Activated CD8-positive, alpha-beta T cell treated with anti-CD3 and anti-CD28 coated beads for 36 hours (primary cell): ENCODE measurements around the gene MTG1. TPM values are rescaled to one million over a fixed set of nuclear protein-coding genes. Genes with fewer than 3 reads are reported as not detected.

ENCODE experiments used
- ATAC-seq: fragments of 200-7000 bp; cut with Tn5 transposase; one replicate; pipeline ENCODE4 v1.10.0; 2021; ENCODE audit warnings: mild to moderate bottlenecking, moderate library complexity
- CTCF ChIA-PET: fragments of 350-600 bp; sonication (Branson Sonifier 250); formaldehyde crosslinking; loops from one replicate; lab custom pipeline; 2021; ENCODE audit warnings: antibody characterized with exemption; lab: Charles Lee
- POLR2A ChIA-PET: fragments of 350-600 bp; sonication (Branson Sonifier 250); formaldehyde crosslinking; loops from one replicate; lab custom pipeline; 2021; ENCODE audit warnings: antibody characterized with exemption; lab: Charles Lee
- DNase-seq: peaks from one replicate; pipeline ENCODE4 v3.0.0-alpha.2; 2020
- H3K27ac Mint-ChIP-seq: one replicate; pipeline ENCODE4 v1.8.0; 2021; ENCODE audit warnings: mild to moderate bottlenecking, mixed read lengths
- H3K27me3 Mint-ChIP-seq: one replicate; pipeline ENCODE4 v1.8.0; 2021; ENCODE audit warnings: mixed read lengths
- H3K36me3 Mint-ChIP-seq: one replicate; pipeline ENCODE4 v1.8.0; 2021; ENCODE audit warnings: low read depth, mixed read lengths
- H3K4me1 Mint-ChIP-seq: one replicate; pipeline ENCODE4 v1.8.0; 2021; ENCODE audit warnings: low read depth, mixed read lengths
- H3K4me3 Mint-ChIP-seq: one replicate; pipeline ENCODE4 v1.8.0; 2021; ENCODE audit warnings: mild to moderate bottlenecking, moderate library complexity, mixed read lengths
- H3K9me3 Mint-ChIP-seq: one replicate; pipeline ENCODE4 v1.8.0; 2021; ENCODE audit warnings: mixed read lengths
- intact Hi-C: fragments of 100-400 bp; cut with micrococcal nuclease; formaldehyde crosslinking; loops from one replicate; pipeline ENCODE4 v1.10.0; 2022
- total RNA-seq, 2 experiments: library from RNA; stranded (reverse); gene quantifications; one replicate each; pipeline ENCODE4 v1.2.3, GENCODE V29; 2021
- TF ChIP-seq, protein P1 (sequence below): fragments of 200-600 bp; IDR thresholded peaks from one replicate; pipeline ENCODE4 v1.8.0; 2022; ENCODE audit warnings: antibody characterized with exemption, mild to moderate bottlenecking

MTG1 gene, protein sequence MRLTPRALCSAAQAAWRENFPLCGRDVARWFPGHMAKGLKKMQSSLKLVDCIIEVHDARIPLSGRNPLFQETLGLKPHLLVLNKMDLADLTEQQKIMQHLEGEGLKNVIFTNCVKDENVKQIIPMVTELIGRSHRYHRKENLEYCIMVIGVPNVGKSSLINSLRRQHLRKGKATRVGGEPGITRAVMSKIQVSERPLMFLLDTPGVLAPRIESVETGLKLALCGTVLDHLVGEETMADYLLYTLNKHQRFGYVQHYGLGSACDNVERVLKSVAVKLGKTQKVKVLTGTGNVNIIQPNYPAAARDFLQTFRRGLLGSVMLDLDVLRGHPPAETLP
- 10 to 100 TPM; 45.7 to 48.9 TPM for total RNA-seq

DNA sequence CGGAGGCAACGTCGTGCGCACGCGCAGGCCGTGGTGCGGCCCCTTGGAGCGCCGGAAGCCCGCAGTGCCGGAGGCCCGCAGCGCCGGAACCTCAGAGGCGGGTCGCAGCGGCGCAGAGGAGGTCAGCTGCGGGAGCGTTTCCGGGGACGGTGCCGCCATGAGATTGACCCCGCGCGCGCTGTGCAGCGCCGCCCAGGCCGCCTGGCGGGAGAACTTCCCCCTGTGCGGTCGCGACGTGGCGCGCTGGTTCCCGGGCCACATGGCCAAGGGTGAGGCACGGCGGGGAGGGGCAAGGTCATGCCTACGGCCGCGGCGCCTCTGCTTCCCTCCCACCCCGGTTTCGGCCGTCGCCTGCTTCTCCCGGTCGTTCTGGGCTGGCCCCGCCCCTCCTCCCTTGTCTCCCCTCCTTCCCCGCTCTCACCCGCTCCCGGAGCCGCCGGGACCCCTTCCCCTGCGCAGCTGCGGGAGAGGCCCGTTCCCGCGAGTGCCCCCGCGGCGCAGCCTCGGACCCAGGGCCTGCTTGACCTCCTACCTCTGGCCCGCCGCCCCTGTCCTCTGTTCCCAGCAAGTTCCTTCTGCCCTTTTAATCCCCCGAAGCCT, at the start of gene MTG1:
Gene MTG1, plus strand, starts transcription at position 94 of the 600 bp plus-strand sequence. Its CDS starts 64 bp downstream, at position 158.
- ChIA-PET CTCF (interaction anchor here (1.3 kb wide), 1 partner anchor 65 kb away, joined by 3 read pairs; no protein-coding TSS in a partner anchor), POLR2A (interaction anchor here (1.0 to 1.7 kb wide), 3 partner anchors 8 to 197 kb away, joined by 3 to 4 read pairs (median 4); no protein-coding TSS in a partner anchor)
- intact Hi-C loops, result loop anchor here (5.0 kb wide), 1 partner anchor 67 kb away; no protein-coding TSS in a partner anchor
- Mint-ChIP-seq H3K9me3 (no peaks in the 10 kb centered on the region), H3K27ac (peak within 1 kb of the TSS; percentile 92), H3K27me3 (no peaks in the 10 kb centered on the region), H3K4me3 (peak within 1 kb of the TSS; percentile 88), H3K36me3 (peaks cover 35% of the 10 kb centered on the region), H3K4me1 (peaks cover 50% of the 10 kb centered on the region)
- peak; percentile 74 for ATAC-seq
- DNase-seq, result peak; percentile 92
- TF ChIP-seq, protein P1, sequence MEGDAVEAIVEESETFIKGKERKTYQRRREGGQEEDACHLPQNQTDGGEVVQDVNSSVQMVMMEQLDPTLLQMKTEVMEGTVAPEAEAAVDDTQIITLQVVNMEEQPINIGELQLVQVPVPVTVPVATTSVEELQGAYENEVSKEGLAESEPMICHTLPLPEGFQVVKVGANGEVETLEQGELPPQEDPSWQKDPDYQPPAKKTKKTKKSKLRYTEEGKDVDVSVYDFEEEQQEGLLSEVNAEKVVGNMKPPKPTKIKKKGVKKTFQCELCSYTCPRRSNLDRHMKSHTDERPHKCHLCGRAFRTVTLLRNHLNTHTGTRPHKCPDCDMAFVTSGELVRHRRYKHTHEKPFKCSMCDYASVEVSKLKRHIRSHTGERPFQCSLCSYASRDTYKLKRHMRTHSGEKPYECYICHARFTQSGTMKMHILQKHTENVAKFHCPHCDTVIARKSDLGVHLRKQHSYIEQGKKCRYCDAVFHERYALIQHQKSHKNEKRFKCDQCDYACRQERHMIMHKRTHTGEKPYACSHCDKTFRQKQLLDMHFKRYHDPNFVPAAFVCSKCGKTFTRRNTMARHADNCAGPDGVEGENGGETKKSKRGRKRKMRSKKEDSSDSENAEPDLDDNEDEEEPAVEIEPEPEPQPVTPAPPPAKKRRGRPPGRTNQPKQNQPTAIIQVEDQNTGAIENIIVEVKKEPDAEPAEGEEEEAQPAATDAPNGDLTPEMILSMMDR, result no peak

DNA sequence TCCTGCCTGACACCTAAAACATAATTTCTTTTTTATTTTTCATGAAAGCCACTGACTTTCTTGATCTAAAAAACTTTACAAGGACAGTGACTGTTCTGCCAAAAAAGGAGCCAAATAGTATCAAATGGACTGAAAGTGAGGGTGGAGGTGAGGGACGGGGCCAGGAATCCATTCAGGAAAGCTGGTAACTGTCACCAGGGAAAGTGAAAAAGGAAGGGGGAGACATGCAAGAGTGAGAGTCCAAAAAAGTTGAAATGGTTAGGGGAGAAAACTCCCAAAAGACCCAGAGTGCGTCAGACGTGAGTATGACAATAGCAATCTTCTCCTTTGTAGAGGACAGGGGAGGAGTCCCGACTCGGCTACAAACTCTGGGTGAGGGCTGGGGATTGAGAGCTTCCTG, 49.7 kb upstream of the MTG1 start:
- ChIA-PET POLR2A (no interaction called here), CTCF (interaction anchor here (2.9 kb wide), 1 partner anchor 14 kb away, joined by 14 read pairs; no protein-coding TSS in a partner anchor)
- no peak overlapping the region for H3K4me3 Mint-ChIP-seq
- TF ChIP-seq, protein P1, result no peak
- peaks cover 32% of the 10 kb centered on the region for H3K27me3 Mint-ChIP-seq
- DNase-seq, result no peak
- intact Hi-C loops, result no loop called here
- no peaks in the 10 kb centered on the region for H3K9me3 Mint-ChIP-seq
- peaks cover 6% of the 10 kb centered on the region for H3K4me1 Mint-ChIP-seq
- no peak for ATAC-seq
- H3K36me3 Mint-ChIP-seq, result no peaks in the 10 kb centered on the region
- H3K27ac Mint-ChIP-seq, result no peak overlapping the region

DNA sequence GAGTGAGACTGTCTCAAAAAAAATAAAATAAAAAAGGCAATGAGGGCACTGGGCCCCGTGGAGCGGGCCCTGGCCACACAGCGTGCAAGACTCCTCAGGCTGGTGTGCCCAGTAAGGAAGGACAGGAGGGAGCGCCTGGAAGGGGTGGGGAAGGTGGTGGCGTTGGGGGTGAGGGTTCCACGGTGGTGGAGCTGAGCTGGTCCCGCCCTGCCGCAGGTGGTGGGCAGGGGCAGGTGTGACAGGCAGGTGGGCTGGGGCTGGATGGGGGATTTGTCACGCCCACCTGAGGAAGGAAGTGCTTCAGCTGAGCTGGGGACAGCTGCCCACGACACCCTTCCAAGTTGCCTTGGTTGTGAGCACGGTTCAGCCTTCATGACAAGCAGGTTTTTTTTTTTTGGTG, 47.5 kb upstream of the MTG1 start:
- TF ChIP-seq, protein P1, result no peak
- Mint-ChIP-seq H3K27me3 (peaks cover 34% of the 10 kb centered on the region), H3K9me3 (no peaks in the 10 kb centered on the region), H3K36me3 (no peaks in the 10 kb centered on the region), H3K27ac (no peak overlapping the region), H3K4me3 (no peak overlapping the region), H3K4me1 (peaks cover 7% of the 10 kb centered on the region)
- ChIA-PET CTCF (no interaction called here), POLR2A (interaction anchor here (2.7 kb wide), 1 partner anchor 11 kb away, joined by 12 read pairs; the partner anchor contains the start of gene FUOM)
- ATAC-seq, result no peak
- intact Hi-C loops, result no loop called here
- no peak for DNase-seq

DNA sequence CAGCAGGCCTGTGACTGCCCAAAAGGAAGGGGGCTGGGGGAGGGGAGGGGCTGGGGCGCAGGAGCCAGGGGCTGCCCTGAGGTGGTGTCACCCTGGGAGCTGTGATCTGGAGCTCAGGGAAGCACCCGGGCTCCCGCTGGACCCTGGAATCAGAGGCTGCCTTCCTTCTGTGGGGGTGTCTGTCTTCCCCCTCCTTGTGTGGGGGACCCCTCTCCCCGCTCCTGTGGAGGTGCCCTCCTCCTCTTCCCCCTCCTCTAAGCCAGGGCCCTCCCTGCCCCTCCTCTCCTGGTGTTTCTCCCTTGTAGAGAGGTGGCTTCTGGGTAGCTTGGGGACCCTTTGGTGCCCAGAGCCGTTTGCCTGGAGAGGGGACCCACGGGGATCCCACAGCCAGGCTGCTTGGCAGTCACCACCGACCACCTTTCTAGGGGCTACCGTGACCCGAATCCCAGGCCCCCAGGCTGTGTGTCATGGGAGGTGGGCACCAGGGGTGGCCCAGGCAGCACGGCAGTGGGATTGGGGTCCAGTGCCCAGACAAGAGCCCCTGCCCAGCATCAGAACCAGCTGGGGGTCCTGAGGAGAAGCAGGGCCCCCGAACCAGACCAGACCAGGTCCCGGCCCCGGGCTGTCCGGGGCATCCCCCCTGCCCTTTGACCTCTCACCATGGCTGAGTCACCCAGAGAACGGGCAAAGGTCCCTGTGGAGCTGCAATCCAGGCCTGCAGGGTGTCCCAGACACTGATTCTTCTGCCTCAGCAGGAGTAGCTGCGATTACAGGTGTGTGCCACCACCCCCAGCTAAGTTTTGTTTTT, 46.0 kb upstream of the MTG1 start:
- Mint-ChIP-seq H3K4me1 (peaks cover 7% of the 10 kb centered on the region), H3K36me3 (no peaks in the 10 kb centered on the region), H3K9me3 (no peaks in the 10 kb centered on the region), H3K27me3 (peaks cover 32% of the 10 kb centered on the region), H3K27ac (no peak overlapping the region), H3K4me3 (no peak overlapping the region)
- ATAC-seq (no peak), DNase-seq (no peak)
- intact Hi-C loops, result no loop called here
- TF ChIP-seq, protein P1, result no peak
- ChIA-PET CTCF (interaction anchor here (1.5 kb wide), 1 partner anchor 18 kb away, joined by 6 read pairs; no protein-coding TSS in a partner anchor), POLR2A (interaction anchor here (0.6 to 2.7 kb wide), 5 partner anchors 9 to 141 kb away, joined by 3 to 12 read pairs (median 3); partner anchors contain the start of gene FUOM)
